SKM-1 (cell line): ENCODE results near the gene L3MBTL1.

Experiments
- DNase-seq: peaks from one replicate; lab custom pipeline; 2025; ENCODE audit not compliant: unreplicated experiment; lab: John Stamatoyannopoulos, UW

L3MBTL1 gene

GRCh38 chr20:43558412-43559146 is 51.1 kb downstream of the L3MBTL1 start, which contains the start of gene SGK2:
Gene SGK2, plus strand, starts transcription at chr20:43559027. Its CDS starts 7,469 bp downstream, at chr20:43566496.
- DNase-seq: no peak

GRCh38 chr20:43559147-43559987 is 51.9 kb downstream of the L3MBTL1 start:
- DNase-seq: no peak

- DNase-seq: no peak
Observed at GRCh38 chr20:43560974-43561373, 53.5 kb downstream of the L3MBTL1 start.

- DNase-seq: no peak
Observed at GRCh38 chr20:43563429-43563828, 55.9 kb downstream of the L3MBTL1 start.

- DNase-seq: no peak
Observed at GRCh38 chr20:43563991-43564390, 56.5 kb downstream of the L3MBTL1 start.

- DNase-seq: no peak
Observed at GRCh38 chr20:43564455-43564854, 57.0 kb downstream of the L3MBTL1 start.

- no peak for DNase-seq
Observed at GRCh38 chr20:43564993-43565757, 57.7 kb downstream of the L3MBTL1 start.

GRCh38 chr20:43565758-43566104 is 58.2 kb downstream of the L3MBTL1 start:
- DNase-seq: no peak

GRCh38 chr20:43567477-43567876 is 60.0 kb downstream of the L3MBTL1 start:
- no peak for DNase-seq

GRCh38 chr20:43568706-43569105 is 61.2 kb downstream of the L3MBTL1 start:
- DNase-seq: no peak

- DNase-seq: no peak
Observed at GRCh38 chr20:43569282-43569681, 61.8 kb downstream of the L3MBTL1 start.

GRCh38 chr20:43570496-43570895 is 63.0 kb downstream of the L3MBTL1 start:
- no peak for DNase-seq

- no peak for DNase-seq
Observed at GRCh38 chr20:43571310-43571709, 63.8 kb downstream of the L3MBTL1 start.

- DNase-seq: no peak
Observed at GRCh38 chr20:43571771-43572170, 64.3 kb downstream of the L3MBTL1 start.

- no peak for DNase-seq
Observed at GRCh38 chr20:43572891-43573290, 65.4 kb downstream of the L3MBTL1 start.

- no peak for DNase-seq
Observed at GRCh38 chr20:43576108-43576507, 68.6 kb downstream of the L3MBTL1 start.

GRCh38 chr20:43579861-43580793 is 72.6 kb downstream of the L3MBTL1 start:
- no peak for DNase-seq

- no peak for DNase-seq
Observed at GRCh38 chr20:43583133-43583864, 75.8 kb downstream of the L3MBTL1 start.

- peak; percentile 87 for DNase-seq
Observed at GRCh38 chr20:43583982-43584432, 76.5 kb downstream of the L3MBTL1 start.
